Hematopoietic multipotent progenitor cell treated with erythropoietin and hydrocortisone succinate and interleukin-3 and kit ligand, for 17 days (in vitro differentiated cells): ENCODE data around the gene GPR34.
"Not testable (repeated sequence)": the region's sequence is repeated elsewhere in the genome, so short reads cannot be mapped to it uniquely, and the experiment has no call there.

ENCODE experiments used
- DNase-seq: peaks from one replicate; pipeline ENCODE4 v3.0.0-alpha.2; 2015; ENCODE audit warnings: low spot score

The GPR34 gene

DNA sequence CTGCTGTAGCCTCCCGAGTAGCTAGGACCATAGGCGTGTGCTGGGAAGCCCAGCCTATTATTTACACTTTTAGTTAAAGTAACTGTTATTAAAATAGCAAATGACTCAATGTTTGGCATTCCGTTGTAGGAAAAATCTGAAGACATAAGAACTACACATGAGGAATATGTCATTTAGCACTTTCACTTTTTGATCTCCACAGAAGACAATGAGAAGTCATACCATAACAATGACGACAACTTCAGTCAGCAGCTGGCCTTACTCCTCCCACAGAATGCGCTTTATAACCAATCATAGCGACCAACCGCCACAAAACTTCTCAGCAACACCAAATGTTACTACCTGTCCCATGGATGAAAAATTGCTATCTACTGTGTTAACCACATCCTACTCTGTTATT is 6.7 kb downstream of the GPR34 start:
- no peak for DNase-seq

- DNase-seq: no peak
Observed at GRCh38 chrX:41703574-41704029, 14.8 kb downstream of the GPR34 start.

DNA sequence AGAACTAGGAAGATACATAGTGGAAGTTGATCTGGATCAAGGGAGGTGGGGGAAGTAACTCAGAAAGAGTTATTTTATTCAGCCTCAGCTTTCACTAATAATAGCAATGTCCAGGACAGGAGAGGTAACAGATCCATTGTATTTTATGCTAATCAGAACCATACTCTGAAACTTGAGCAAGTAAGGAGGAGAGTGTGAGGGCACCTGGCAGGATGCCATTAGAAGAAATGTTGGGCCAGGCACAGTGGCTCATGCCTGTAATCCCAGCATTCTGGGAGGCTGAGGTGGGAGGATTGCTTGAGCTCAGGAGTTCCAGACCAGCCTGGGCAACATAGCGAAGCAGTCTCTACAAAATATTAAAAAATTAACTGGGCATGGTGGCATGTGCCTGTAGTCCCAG is 16.3 kb downstream of the GPR34 start:
- DNase-seq: no peak

- DNase-seq: no peak
Observed at GRCh38 chrX:41705680-41706374, 17.1 kb downstream of the GPR34 start.

- DNase-seq: no peak
Observed at GRCh38 chrX:41707218-41707617, 18.4 kb downstream of the GPR34 start.

GRCh38 chrX:41708486-41708885 is 19.7 kb downstream of the GPR34 start:
- DNase-seq: no peak

DNA sequence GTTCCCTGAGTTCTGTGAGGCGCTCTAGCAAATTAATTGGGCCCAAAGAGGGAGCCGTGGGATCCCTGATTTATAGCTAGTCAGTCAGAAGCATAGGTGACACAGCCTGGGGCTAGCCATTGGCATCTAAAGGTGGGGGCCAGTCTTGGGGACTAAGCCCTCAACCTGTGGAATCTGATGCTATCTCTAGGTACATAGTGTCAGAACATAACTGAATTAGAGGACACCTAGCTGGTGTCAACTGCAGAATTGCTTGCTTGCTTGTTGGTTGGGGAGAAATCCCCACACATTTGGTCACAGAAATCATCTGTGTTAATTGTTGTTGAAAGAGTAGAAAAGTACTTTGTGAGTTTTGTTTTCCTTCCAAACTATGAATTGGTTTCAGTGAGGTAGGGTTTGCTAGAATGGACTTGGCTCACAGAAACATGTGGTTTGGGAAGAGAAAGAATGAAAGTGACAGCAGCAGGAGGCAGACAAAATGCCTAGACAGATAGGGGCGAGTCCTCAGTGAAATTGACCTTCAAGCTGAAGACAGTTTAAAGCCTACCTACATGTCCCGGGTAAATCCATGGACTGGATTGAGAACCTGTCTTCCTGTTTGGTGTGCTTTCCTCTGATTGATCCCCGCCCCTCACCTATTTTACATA is 22.4 kb downstream of the GPR34 start:
- no peak for DNase-seq

GRCh38 chrX:41716222-41716621 is 27.4 kb downstream of the GPR34 start:
- no peak for DNase-seq

DNA sequence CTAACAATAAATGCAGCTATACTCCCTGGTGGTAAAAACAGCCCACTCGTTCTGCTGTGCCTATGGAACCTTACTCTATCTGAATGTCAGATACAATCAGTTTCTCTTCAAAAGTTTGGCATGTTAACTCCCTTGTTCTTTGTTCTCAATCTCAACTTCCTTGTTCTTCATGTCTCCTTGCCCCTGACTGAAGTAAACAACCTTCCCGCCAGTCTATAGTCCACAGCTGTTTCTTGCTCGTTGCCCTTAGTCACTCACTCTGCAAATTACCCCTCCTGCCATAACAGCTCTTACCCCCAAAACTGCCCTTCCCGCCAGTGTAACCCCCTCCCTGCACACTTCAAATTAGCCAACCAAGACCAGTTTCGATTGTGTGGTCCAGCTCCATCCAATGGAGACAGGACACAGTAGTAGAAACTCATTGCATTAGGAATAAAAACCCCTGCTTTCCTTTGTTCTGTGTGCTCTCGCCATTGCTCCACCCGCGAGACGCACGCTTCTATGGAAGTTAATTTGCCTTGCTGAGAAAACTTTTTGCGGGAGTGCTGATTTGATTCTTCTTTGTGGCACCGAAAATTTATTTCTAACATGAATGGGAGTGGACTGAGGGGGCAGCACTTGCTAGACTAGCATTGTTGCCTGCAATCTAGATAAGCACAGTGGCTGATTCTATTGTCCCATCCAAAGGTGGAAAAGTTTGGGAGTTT is 28.1 kb downstream of the GPR34 start:
- no peak for DNase-seq

DNA sequence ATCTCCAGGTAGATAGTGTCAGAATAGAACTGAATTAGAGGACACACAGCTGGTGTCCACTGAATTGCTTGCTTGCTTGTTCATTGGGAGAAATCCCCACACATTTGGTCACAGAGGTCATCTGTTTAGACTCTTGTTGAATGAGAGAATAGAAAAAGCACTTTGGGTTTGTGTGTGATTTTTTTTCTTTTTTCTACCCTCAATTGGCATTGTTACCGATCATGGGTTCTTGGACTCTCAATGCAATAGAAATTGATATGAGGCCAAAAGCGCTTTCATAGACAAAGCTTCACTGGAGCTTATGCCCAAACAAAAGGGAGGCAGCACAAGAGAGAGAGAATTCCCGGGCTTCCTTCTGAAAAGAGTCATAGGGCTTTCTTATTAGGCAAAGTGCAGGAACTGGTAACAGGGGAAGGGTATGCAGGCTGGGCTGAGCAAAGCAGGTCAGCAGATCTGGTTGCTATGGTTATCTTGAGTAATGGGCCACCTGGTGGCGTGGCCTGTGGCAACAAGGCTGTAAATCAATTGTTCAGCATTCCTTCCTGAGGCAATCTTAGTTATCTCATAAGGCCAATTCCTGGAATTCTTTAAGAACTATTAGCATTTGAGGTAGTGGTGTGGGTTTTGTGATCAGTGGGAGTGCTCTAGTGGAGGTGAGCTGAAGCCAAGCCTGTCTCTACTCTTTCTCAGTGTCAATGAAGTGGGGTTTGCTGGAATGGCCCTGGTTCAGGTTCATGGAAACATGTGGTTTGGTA is 29.9 kb downstream of the GPR34 start:
- DNase-seq: no peak

DNA sequence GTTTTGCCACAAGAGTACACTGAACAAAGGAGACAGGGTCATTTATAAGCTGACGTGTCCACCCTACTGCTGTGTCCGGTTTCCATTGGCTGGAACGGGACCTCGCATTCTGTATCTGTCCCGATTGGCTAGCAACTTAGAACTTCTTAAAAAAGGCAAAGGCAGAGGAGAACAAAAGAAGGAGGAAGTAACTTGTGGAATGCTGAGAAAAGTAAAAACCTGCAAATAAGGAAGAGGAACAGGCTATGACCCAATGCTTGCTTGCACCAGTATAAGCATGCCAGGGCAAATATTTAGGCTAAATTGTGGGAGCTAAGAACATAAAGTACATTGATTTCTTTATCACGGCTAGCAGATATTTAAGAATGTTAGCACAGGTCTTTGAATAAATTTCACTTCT is 30.8 kb downstream of the GPR34 start:
- not testable (repeated sequence) for DNase-seq

DNA sequence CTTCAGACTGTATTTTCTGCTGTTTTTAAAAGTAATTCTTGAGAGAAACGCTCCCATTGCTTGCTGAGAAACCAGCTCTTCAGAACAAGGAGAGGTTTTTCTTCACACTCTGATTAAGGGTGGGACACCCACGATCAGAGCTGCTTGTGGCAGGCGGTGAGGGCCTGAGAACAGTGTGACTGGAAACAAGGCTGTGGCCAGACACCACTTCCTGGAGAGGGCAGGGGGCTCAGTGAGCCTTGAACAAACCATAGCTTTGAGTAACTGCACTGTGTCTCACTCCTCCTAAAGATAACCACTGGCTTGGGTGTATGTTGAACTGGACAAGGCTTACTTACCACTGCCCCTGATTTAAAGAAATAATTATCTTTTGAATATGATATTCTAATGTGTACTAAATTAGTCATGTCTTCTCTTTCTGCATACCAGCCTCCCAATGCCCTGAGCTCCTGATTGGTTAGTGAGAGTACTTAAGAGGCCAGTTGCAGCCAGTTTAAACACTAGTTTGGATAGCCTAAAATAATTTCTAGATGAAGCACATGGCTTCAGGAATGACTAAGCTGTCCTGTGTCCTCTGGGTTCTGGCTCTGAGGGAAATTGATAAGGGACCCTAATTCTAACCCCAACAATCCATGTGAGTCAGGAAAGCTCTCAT is 31.5 kb downstream of the GPR34 start:
- DNase-seq: no peak

GRCh38 chrX:41721590-41721989 is 32.8 kb downstream of the GPR34 start:
- DNase-seq: no peak

GRCh38 chrX:41722214-41722613 is 33.4 kb downstream of the GPR34 start:
- no peak for DNase-seq

DNA sequence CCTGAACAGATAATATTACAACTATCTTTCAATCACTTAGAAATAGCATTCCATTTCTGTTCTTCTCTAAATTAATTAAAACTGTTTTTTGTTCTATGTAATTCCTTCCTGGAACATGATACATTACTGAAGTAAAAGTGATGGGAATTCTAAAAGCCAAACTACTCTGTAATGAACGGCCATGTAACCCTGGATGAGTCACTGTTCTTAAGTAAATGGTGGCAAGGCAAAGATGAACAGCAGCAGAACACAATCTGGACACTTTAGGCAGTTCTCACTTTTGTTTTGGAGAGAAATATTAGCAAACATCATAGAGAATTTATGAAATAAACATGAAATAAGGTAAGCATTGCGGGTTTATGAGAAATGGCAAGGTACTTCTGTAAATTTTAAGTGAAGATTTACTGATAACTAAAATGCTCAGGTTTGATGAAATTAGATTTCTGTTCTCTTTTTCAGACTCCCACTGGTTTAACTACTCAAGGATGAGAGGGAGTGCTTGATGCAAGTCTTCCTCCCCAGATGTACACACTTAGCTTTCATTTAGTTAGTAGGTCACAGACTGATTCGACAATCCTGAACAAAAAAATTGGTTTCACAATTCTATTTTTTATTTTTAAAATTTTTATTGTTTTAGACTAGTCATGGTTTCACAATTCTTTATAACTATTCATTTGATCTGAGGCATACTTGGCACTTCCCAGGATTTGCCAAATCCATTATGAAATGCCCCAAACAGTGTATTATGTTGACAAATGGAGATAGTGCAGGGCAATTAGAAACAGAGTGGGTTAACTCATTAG is 34.2 kb downstream of the GPR34 start:
- DNase-seq: no peak

GRCh38 chrX:41723826-41724225 is 35.1 kb downstream of the GPR34 start, which contains the start of gene GPR82:
Gene GPR82, plus strand, starts transcription at chrX:41724181. Its CDS starts 2,846 bp downstream, at chrX:41727027.
- no peak for DNase-seq

DNA sequence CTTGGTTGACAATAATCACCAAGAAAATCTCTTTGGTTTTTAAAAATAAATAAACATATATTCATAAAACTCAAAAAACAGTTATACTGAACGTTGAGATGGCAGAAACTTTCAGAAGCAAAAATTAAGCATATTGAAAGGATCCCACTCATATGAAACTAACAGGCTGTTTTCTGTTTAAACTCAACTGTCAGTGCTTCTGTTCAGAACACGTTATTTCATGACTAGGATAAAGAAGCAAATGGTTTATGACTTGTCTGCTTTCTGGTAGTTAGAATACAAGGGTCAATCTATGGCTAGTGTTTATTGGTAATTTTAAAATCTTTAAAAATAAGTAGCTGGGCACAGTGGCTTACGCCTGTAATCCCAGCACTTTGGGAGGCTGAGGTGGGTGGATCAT is 39.4 kb downstream of the GPR34 start:
- DNase-seq: no peak

- DNase-seq: no peak
Observed at GRCh38 chrX:41730081-41730480, 41.3 kb downstream of the GPR34 start.

DNA sequence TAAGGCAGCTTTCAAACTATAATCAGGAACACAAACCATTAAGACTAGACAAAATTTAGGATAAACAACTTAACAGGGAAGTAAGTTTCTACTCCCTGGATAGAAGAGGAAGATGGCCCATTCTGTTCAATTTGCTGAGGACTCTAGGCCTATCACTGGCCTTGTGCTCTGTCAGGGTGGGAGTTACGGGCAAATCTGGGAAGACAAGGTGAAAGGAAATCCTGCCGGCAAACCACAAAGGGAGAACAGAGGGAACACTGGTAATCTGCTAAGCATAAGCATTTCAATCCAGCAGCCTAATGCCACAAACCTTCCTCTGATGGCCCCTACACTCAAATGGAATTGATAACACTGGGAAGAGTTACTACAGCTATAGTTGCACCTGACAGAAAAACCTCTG is 43.5 kb downstream of the GPR34 start:
- no peak for DNase-seq

DNA sequence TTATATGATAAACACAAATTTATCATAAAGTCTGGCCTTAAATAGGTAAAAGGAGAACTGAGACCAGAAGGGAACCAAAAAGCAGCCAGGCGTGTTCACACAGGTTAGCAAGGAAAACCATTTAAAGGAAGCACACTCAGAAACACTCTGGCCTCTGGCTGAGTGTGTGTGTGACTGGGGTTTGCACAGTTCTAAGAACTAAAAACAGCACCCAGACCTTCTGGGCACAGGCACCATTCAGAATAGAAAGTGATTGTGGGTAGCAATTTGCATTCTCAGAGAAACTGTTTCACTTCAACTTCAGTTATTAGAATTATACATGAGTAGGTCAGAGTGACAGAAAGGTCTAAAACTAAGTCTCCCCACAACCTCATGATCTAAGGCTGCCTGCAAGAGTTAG is 45.2 kb downstream of the GPR34 start:
- no peak for DNase-seq

GRCh38 chrX:41734530-41734929 is 45.8 kb downstream of the GPR34 start:
- DNase-seq: no peak
